Panc1 (cell line): ENCODE results near the gene RAB15.

Experiments
- SIN3A ChIP-seq: IDR thresholded peaks from 2 replicates; pipeline ENCODE4 v1.6.1; 2012; ENCODE audit warnings: low read depth, mild to moderate bottlenecking, low read length, moderate library complexity, borderline replicate concordance; ENCODE audit not compliant: insufficient read depth
- TF ChIP-seq, protein P1 (sequence below): fragments of 450-650 bp; IDR thresholded peaks from 2 replicates; pipeline ENCODE4 v1.5.1; 2017; ENCODE audit warnings: mild to moderate bottlenecking
- TF ChIP-seq, protein P2 (sequence below), 2 experiments: IDR thresholded peaks; 2 replicates each; pipeline ENCODE4 v1.6.1; 2011 to 2012; ENCODE audit warnings: low read depth in 2 of 2, control low read depth in 1 of 2, low read length in 1 of 2, mild to moderate bottlenecking in 1 of 2, moderate library complexity in 1 of 2; ENCODE audit not compliant: insufficient read depth in 1 of 2

DNA sequence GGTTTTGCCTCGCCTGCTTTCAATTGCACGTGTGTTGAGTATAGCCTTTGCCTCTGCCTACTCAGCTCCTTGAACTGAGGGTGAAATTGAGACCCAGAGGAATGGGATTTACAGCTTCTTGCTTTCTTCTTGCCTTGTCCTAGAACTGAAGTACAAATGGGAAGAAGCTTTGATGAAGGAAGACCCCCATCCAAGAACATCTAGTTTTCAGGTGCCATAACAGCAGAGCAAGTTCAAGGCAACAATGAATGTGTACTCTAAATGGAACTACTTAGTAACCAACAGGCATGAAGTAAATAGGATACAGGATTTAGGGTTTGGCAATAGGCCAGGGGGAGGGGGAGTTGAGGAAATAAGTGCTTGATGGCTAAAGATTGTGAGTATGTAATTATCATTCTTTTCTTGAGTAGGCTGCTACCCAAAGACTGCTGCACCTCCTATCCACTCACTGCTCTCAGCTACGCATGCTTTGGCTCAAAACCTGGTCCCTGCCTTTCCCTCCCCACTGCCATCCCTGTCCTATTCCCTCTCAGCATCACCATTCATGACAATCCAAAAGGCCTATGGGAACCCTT is 31.7 kb downstream of the RAB15 start:
- TF ChIP-seq, protein P1, sequence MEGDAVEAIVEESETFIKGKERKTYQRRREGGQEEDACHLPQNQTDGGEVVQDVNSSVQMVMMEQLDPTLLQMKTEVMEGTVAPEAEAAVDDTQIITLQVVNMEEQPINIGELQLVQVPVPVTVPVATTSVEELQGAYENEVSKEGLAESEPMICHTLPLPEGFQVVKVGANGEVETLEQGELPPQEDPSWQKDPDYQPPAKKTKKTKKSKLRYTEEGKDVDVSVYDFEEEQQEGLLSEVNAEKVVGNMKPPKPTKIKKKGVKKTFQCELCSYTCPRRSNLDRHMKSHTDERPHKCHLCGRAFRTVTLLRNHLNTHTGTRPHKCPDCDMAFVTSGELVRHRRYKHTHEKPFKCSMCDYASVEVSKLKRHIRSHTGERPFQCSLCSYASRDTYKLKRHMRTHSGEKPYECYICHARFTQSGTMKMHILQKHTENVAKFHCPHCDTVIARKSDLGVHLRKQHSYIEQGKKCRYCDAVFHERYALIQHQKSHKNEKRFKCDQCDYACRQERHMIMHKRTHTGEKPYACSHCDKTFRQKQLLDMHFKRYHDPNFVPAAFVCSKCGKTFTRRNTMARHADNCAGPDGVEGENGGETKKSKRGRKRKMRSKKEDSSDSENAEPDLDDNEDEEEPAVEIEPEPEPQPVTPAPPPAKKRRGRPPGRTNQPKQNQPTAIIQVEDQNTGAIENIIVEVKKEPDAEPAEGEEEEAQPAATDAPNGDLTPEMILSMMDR = no peak
- TF ChIP-seq, protein P2, sequence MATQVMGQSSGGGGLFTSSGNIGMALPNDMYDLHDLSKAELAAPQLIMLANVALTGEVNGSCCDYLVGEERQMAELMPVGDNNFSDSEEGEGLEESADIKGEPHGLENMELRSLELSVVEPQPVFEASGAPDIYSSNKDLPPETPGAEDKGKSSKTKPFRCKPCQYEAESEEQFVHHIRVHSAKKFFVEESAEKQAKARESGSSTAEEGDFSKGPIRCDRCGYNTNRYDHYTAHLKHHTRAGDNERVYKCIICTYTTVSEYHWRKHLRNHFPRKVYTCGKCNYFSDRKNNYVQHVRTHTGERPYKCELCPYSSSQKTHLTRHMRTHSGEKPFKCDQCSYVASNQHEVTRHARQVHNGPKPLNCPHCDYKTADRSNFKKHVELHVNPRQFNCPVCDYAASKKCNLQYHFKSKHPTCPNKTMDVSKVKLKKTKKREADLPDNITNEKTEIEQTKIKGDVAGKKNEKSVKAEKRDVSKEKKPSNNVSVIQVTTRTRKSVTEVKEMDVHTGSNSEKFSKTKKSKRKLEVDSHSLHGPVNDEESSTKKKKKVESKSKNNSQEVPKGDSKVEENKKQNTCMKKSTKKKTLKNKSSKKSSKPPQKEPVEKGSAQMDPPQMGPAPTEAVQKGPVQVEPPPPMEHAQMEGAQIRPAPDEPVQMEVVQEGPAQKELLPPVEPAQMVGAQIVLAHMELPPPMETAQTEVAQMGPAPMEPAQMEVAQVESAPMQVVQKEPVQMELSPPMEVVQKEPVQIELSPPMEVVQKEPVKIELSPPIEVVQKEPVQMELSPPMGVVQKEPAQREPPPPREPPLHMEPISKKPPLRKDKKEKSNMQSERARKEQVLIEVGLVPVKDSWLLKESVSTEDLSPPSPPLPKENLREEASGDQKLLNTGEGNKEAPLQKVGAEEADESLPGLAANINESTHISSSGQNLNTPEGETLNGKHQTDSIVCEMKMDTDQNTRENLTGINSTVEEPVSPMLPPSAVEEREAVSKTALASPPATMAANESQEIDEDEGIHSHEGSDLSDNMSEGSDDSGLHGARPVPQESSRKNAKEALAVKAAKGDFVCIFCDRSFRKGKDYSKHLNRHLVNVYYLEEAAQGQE (IDR thresholded peaks at IDR 0.05; ENCODE audit: insufficient read depth in 1 of 2, low read depth in 2 of 2, low read length in 1 of 2) = no peak
- TF ChIP-seq SIN3A = no peak
